Mammary epithelial cell (primary cell): ENCODE results near the gene NFATC1.

Experiments used
- EZH2 ChIP-seq: IDR thresholded peaks from 2 replicates; pipeline ENCODE4 v1.6.1; 2012; ENCODE audit warnings: low read length, inconsistent platforms, borderline replicate concordance
- TF ChIP-seq, protein P1 (sequence below), 2 donors: IDR thresholded peaks in 1 of 2; conservative IDR thresholded peaks in 1 of 2; 2 replicates each; pipeline ENCODE4 v1.5.1; 2011 to 2012; ENCODE audit warnings: inconsistent platforms in 2 of 2, low read length in 2 of 2, mild to moderate bottlenecking in 2 of 2, control low read depth in 1 of 2, low read depth in 1 of 2; ENCODE audit not compliant: insufficient read depth in 1 of 2; ENCODE audit errors: extremely low read depth in 1 of 2

GRCh38 chr18:79460481-79461300, 65.0 kb downstream of the NFATC1 start:
- TF ChIP-seq, protein P1, sequence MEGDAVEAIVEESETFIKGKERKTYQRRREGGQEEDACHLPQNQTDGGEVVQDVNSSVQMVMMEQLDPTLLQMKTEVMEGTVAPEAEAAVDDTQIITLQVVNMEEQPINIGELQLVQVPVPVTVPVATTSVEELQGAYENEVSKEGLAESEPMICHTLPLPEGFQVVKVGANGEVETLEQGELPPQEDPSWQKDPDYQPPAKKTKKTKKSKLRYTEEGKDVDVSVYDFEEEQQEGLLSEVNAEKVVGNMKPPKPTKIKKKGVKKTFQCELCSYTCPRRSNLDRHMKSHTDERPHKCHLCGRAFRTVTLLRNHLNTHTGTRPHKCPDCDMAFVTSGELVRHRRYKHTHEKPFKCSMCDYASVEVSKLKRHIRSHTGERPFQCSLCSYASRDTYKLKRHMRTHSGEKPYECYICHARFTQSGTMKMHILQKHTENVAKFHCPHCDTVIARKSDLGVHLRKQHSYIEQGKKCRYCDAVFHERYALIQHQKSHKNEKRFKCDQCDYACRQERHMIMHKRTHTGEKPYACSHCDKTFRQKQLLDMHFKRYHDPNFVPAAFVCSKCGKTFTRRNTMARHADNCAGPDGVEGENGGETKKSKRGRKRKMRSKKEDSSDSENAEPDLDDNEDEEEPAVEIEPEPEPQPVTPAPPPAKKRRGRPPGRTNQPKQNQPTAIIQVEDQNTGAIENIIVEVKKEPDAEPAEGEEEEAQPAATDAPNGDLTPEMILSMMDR (conservative IDR thresholded peaks at IDR 0.05 in 1 of 2, IDR thresholded peaks at IDR 0.05 in 1 of 2; ENCODE audit: extremely low read depth in 1 of 2, insufficient read depth in 1 of 2, low read depth in 1 of 2, low read length in 2 of 2): no peak
- TF ChIP-seq EZH2: no peak
